ENCODE results near the gene MYO3B. TPM values are rescaled to one million over a fixed set of nuclear protein-coding genes. Genes with fewer than 3 reads are reported as not detected.

The MYO3B gene
- total and polyA plus RNA-seq, 2 of the 8 experiments (the other 6 are each of a cell fraction or from before 2014, with no cell fraction given) = 0.17 to 0.19 TPM

DNA sequence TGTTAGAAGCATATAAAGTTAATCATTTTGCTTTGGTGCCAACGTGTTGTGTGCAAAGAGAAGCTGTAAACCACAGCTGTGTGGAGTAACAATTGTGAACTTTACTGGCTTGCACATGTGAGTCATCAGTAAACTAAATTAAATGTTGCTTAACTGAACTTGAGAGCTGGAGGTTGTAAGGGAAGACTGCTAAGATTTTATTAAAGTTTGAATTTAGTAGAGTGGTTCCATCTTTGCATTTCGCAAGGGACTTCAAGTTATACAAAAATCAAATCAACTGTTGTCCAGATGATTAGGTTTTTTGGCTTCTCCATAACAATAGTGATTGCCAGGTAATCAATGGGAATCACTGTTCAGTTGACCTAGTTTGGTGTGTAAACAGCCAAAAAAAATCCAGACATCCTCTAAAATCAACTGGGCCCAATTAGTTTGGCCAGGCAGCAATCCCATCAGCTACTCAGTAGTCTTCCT lies 247.4 kb downstream of the MYO3B start:
- Histone ChIP-seq H3K4me1 (replicated peaks in 1 of 4; ENCODE audit: control insufficient read depth in 3 of 4, insufficient read depth in 4 of 4, low read length in 3 of 4) (no peaks in the 10 kb centered on the region), H3K23me2 (ENCODE audit: low read depth, low read length) (no peaks in the 10 kb centered on the region), H2BK12ac (ENCODE audit: low read depth, low read length) (no peak overlapping the region), H3K79me1 (ENCODE audit: low read depth, low read length) (no peaks in the 10 kb centered on the region), H4K8ac (ENCODE audit: extremely low read depth, insufficient read depth, low read length) (no peak overlapping the region), H3K9me3 (ENCODE audit: insufficient read depth in 2 of 2, low read depth in 1 of 2, low read length in 1 of 2) (no peaks in the 10 kb centered on the region), H3K4me2 (ENCODE audit: insufficient read depth in 1 of 2, low read depth in 2 of 2, low read length in 2 of 2) (no peak overlapping the region), H3K4me3 (ENCODE audit: extremely low read depth in 1 of 4, insufficient read depth in 2 of 4, low read depth in 3 of 4, low read length in 4 of 4) (no peak overlapping the region), H3K56ac (replicated peaks; ENCODE audit: insufficient read length, low read depth, low read length) (no peak overlapping the region), H3K9ac (replicated peaks in 1 of 4; ENCODE audit: extremely low read depth in 1 of 4, low read depth in 3 of 4, low read length in 3 of 4) (no peak overlapping the region), H3K27ac (ENCODE audit: low read depth, low read length) (no peak overlapping the region), H3K27me3 (replicated peaks in 1 of 4; ENCODE audit: control insufficient read depth in 3 of 4, extremely low read depth in 1 of 4, insufficient read depth in 3 of 4, low read length in 3 of 4) (no peaks in the 10 kb centered on the region; a peak in 1 of 7 replicates), H2BK5ac (ENCODE audit: low read depth, low read length) (no peak overlapping the region), H3K18ac (ENCODE audit: extremely low read depth, low read length) (no peak overlapping the region), H2BK15ac (ENCODE audit: low read length) (no peak overlapping the region), H3K79me2 (ENCODE audit: control insufficient read depth in 1 of 2, insufficient read depth in 2 of 2, low read length in 2 of 2) (no peaks in the 10 kb centered on the region), H4K5ac (ENCODE audit: insufficient read length, low read depth, low read length) (no peak overlapping the region), H4K20me1 (replicated peaks in 1 of 2; ENCODE audit: control insufficient read depth in 1 of 2, insufficient read depth in 2 of 2, low read length in 2 of 2) (no peaks in the 10 kb centered on the region), H2BK20ac (ENCODE audit: low read length) (no peak overlapping the region), H3K4ac (replicated peaks; ENCODE audit: insufficient read length, low read depth, low read length) (no peak overlapping the region), H2AK5ac (ENCODE audit: low read depth, low read length) (no peak overlapping the region), H3K23ac (ENCODE audit: insufficient read length) (no peak overlapping the region), H2AFZ (ENCODE audit: low read length) (no peak overlapping the region), H4K91ac (replicated peaks; ENCODE audit: insufficient read length, low read length) (no peak overlapping the region), H3K36me3 (ENCODE audit: control insufficient read depth in 2 of 4, insufficient read depth in 4 of 4, low read length in 3 of 4) (no peaks in the 10 kb centered on the region), H2BK120ac (replicated peaks; ENCODE audit: low read depth, low read length) (no peak overlapping the region), H3K14ac (ENCODE audit: insufficient read length) (no peak overlapping the region)
- TF ChIP-seq KDM5A (IDR thresholded peaks at IDR 0.05; ENCODE audit: low read length) = no peak
- no peak for TF ChIP-seq CHD2 (IDR thresholded peaks at IDR 0.05; ENCODE audit: low read length)
- TF ChIP-seq, protein P1, sequence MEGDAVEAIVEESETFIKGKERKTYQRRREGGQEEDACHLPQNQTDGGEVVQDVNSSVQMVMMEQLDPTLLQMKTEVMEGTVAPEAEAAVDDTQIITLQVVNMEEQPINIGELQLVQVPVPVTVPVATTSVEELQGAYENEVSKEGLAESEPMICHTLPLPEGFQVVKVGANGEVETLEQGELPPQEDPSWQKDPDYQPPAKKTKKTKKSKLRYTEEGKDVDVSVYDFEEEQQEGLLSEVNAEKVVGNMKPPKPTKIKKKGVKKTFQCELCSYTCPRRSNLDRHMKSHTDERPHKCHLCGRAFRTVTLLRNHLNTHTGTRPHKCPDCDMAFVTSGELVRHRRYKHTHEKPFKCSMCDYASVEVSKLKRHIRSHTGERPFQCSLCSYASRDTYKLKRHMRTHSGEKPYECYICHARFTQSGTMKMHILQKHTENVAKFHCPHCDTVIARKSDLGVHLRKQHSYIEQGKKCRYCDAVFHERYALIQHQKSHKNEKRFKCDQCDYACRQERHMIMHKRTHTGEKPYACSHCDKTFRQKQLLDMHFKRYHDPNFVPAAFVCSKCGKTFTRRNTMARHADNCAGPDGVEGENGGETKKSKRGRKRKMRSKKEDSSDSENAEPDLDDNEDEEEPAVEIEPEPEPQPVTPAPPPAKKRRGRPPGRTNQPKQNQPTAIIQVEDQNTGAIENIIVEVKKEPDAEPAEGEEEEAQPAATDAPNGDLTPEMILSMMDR (IDR thresholded peaks at IDR 0.05; ENCODE audit: control extremely low read depth in 1 of 3, insufficient read depth in 1 of 3, low read depth in 1 of 3, low read length in 3 of 3) = no peak
- TF ChIP-seq TAF1 (IDR thresholded peaks at IDR 0.05; ENCODE audit: low read depth, low read length) = no peak
- no peak for TF ChIP-seq CBX8 (IDR thresholded peaks at IDR 0.05; ENCODE audit: borderline replicate concordance, low read depth, low read length)
- no peak for TF ChIP-seq ASH2L (IDR thresholded peaks at IDR 0.05; ENCODE audit: low read length)
- no peak for TF ChIP-seq FOSL1 (IDR thresholded peaks at IDR 0.05; ENCODE audit: insufficient read depth, low read depth, low read length)
- no peak for TF ChIP-seq JUN (IDR thresholded peaks at IDR 0.05; ENCODE audit: low read depth, low read length)
- POLR2A ChIA-PET (ENCODE audit: partially characterized antibody) = no interaction called here
- 93% methylated on average over 2 of the region's 2 CpGs; no CpG with 5 or more reads in 1 of the 2 experiments for WGBS, 2 experiments (ENCODE audit: extremely low coverage in 1 of 2, insufficient coverage in 1 of 2, insufficient read length in 1 of 2, insufficient replicate concordance in 2 of 2, low coverage in 1 of 2, low lambda C conversion rate in 2 of 2, missing lambda C conversion rate in 1 of 2)
- DNase-seq (ENCODE audit: low read depth in 1 of 2, low spot score in 2 of 2) (no peak), FAIRE-seq (no peak)
- CTCF ChIA-PET (ENCODE audit: partially characterized antibody) = interaction anchor here (1.0 to 2.9 kb wide), 2 partner anchors 16 to 17 kb away, joined by 3 to 8 read pairs; no protein-coding TSS in a partner anchor
